ENCODE results near the gene RNF148. TPM values are rescaled to one million over a fixed set of nuclear protein-coding genes. Genes with fewer than 3 reads are reported as not detected.

Gene RNF148
- polyA plus RNA-seq, 2 of the 4 experiments (the other 2 are of a cell fraction): not detected

- no peak for TF ChIP-seq PBX3 (IDR thresholded peaks at IDR 0.05)
- TF ChIP-seq, protein P1, sequence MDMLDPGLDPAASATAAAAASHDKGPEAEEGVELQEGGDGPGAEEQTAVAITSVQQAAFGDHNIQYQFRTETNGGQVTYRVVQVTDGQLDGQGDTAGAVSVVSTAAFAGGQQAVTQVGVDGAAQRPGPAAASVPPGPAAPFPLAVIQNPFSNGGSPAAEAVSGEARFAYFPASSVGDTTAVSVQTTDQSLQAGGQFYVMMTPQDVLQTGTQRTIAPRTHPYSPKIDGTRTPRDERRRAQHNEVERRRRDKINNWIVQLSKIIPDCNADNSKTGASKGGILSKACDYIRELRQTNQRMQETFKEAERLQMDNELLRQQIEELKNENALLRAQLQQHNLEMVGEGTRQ (IDR thresholded peaks at IDR 0.05): no peak
- TF ChIP-seq NPAS2 (CRISPR knock-in tag; IDR thresholded peaks at IDR 0.05; ENCODE audit: borderline replicate concordance): no peak
- TF ChIP-seq HMGXB4 (CRISPR knock-in tag; IDR thresholded peaks at IDR 0.05; ENCODE audit: borderline replicate concordance): no peak
Observed at GRCh38 chr7:122658856-122659255, 43.9 kb downstream of the RNF148 start (continued).

DNA sequence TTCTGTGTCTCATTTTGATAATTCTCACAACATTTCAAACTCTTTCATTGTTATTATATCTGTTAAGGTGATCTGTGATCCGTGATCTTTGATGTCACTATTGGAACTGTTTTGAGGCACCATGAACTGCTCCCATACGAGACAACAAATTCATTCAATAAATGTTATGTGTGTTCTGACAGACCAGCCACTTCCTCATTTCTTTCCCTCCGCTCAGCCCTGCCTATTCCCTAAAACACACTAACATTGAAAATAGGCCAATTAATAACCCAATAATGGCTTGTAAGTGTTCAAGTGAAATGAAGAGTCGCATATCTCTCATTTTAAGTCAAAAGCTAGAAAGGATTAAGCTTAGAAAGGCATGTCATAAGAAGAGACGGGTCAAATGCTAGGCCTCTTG is 49.0 kb downstream of the RNF148 start:
- Histone ChIP-seq H3K4me3 (no peak overlapping the region), H3K4me2 (no peak overlapping the region), H3K27ac (no peak overlapping the region), H3K9me3 (no peaks in the 10 kb centered on the region), H3K4me1 (no peaks in the 10 kb centered on the region)
- TF ChIP-seq FOSL2 (IDR thresholded peaks at IDR 0.05) (no peak), FOSL2 (CRISPR knock-in tag; IDR thresholded peaks at IDR 0.05) (no peak), PBX3 (IDR thresholded peaks at IDR 0.05) (no peak), KDM1A (IDR thresholded peaks at IDR 0.05; ENCODE audit: low read depth) (no peak)
- ChIA-PET CTCF (no interaction called here), POLR2A (no interaction called here)
- ATAC-seq: no peak
- WGBS (ENCODE audit: missing lambda C conversion rate): 11% methylated on average over 5 of the region's 5 CpGs
- DNase-seq (ENCODE audit: low read depth in 1 of 2, low spot score in 1 of 2): no peak
- FAIRE-seq: no peak

DNA sequence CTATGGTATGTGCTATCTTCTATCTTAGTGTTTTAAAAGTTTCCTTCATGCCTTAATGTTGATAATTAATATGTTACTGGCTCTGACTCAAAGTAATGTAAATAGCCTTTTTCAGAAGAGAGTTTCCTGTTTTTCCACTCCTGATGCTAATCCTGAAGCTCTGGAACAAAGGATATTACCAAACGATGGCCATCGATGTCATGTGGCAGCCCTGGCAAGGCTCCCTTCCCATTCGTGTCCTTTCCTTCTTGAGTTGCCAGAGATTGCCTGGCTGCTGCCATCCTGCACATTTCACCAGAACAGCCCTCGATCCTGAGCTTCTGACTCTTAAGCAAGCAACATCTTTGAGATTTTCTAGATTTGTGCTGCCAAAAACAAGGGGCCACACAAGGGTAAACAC is 49.8 kb downstream of the RNF148 start:
- CTCF ChIA-PET: no interaction called here
- H3K4me3 ChIP-seq: no peak overlapping the region
- ATAC-seq: no peak
- TF ChIP-seq HOXA7 (CRISPR knock-in tag; IDR thresholded peaks at IDR 0.05): no peak
- no peak for TF ChIP-seq HES2 (IDR thresholded peaks at IDR 0.05)
- TF ChIP-seq NR3C1 (IDR thresholded peaks at IDR 0.05): no peak
- TF ChIP-seq CHD2 (IDR thresholded peaks at IDR 0.05; ENCODE audit: low read length, partially characterized antibody): no peak
- TF ChIP-seq ESRRA (IDR thresholded peaks at IDR 0.05; ENCODE audit: borderline replicate concordance, low read length): no peak
- no peak for TF ChIP-seq SREBF2 (IDR thresholded peaks at IDR 0.05)
- no peak for TF ChIP-seq RCOR1 (IDR thresholded peaks at IDR 0.05; ENCODE audit: low read depth, low read length)
- TF ChIP-seq CEBPB (IDR thresholded peaks at IDR 0.05): no peak
- no peak for TF ChIP-seq PBX3 (IDR thresholded peaks at IDR 0.05)
- FAIRE-seq: no peak
- no peaks in the 10 kb centered on the region for H3K9me3 ChIP-seq
- DNase-seq (ENCODE audit: low read depth in 1 of 2, low spot score in 1 of 2): no peak
- POLR2A ChIA-PET: no interaction called here
- H3K4me2 ChIP-seq: no peak overlapping the region
- WGBS (ENCODE audit: missing lambda C conversion rate): 2% methylated on average over 4 of the region's 4 CpGs
- no peaks in the 10 kb centered on the region for H3K4me1 ChIP-seq
- H3K27ac ChIP-seq: no peak overlapping the region

Small RNAs within 50 kb of the gene (small RNA-seq; reads per million reads assigned to genes)
- 0 reads per million in 6 experiments for gene AC006463.1

Other genes starting within 250 kb of the RNF148 start
- not detected in 2 replicates for gene RNF133, start 3.8 kb downstream of the RNF148 start, polyA plus RNA-seq (2011; rRNA removed)
- not detected in 3 replicates for gene RNF133, start 3.8 kb downstream of the RNF148 start, polyA plus RNA-seq (2017; fragmentation: RNase III; extraction: RNeasy Plus Mini Kit Qiagen cat#74134 plus additional on column Dnase treatment)
- gene CADPS2, start 183.5 kb upstream of the RNF148 start, polyA plus RNA-seq (2011; rRNA removed): 0.10 and 0.13 TPM in 2 replicates
- 0.04 to 0.07 TPM (median 0.05 TPM) in 3 replicates for gene CADPS2, start 183.5 kb upstream of the RNF148 start, polyA plus RNA-seq (2017; fragmentation: RNase III; extraction: RNeasy Plus Mini Kit Qiagen cat#74134 plus additional on column Dnase treatment)

Measured in A549 (cell line).